GM23338 (cell line): ENCODE results near the gene NFATC3.

Experiments used
- CREB1 ChIP-seq: fragments of 250-450 bp; sonication (Bioruptor Pico); IDR thresholded peaks from 2 replicates; pipeline ENCODE4 v1.5.0; 2020; ENCODE audit warnings: low read depth, mild to moderate bottlenecking, moderate library complexity
- CTCF ChIP-seq, 2 experiments: fragments of 200-600 bp in 1 of 2; sonication (generic) in 1 of 2; conservative IDR thresholded peaks; 2 replicates each; pipeline versions ENCODE4 v1.5.1 to v1.6.1; 2016 to 2017; ENCODE audit warnings: antibody characterized with exemption in 2 of 2, low read depth in 2 of 2, mild to moderate bottlenecking in 2 of 2, moderate library complexity in 1 of 2
- POLR2AphosphoS5 ChIP-seq: IDR thresholded peaks from 2 replicates; pipeline ENCODE4 v1.6.1; 2016; ENCODE audit warnings: antibody characterized with exemption, low read depth

- peak; percentile 64 for TF ChIP-seq POLR2AphosphoS5
- no peak; a peak in 1 of 4 replicates for TF ChIP-seq CTCF (conservative IDR thresholded peaks at IDR 0.05; ENCODE audit: low read depth in 2 of 2)
- no peak for TF ChIP-seq CREB1 (CRISPR knock-in tag)
Observed at GRCh38 chr16:68084504-68085258, 489 bp upstream of the NFATC3 start.
